LNCaP clone FGC (cell line): Measurements from ENCODE around the gene PPA2.

Experiments used
- DNase-seq: peaks from one replicate; pipeline ENCODE4 v3.0.0-alpha.2; 2011; ENCODE audit warnings: low read depth
- H3K4me3 ChIP-seq: 2 replicates; pipeline ENCODE4 v1.5.1; 2011; ENCODE audit warnings: mild to moderate bottlenecking, low read depth, low read length, control low read depth
- TF ChIP-seq, protein P1 (sequence below): IDR thresholded peaks from 2 replicates; pipeline ENCODE4 v1.5.1; 2012; ENCODE audit warnings: mild to moderate bottlenecking; ENCODE audit not compliant: control insufficient read depth, insufficient read depth; ENCODE audit errors: extremely low read depth

The PPA2 gene

DNA sequence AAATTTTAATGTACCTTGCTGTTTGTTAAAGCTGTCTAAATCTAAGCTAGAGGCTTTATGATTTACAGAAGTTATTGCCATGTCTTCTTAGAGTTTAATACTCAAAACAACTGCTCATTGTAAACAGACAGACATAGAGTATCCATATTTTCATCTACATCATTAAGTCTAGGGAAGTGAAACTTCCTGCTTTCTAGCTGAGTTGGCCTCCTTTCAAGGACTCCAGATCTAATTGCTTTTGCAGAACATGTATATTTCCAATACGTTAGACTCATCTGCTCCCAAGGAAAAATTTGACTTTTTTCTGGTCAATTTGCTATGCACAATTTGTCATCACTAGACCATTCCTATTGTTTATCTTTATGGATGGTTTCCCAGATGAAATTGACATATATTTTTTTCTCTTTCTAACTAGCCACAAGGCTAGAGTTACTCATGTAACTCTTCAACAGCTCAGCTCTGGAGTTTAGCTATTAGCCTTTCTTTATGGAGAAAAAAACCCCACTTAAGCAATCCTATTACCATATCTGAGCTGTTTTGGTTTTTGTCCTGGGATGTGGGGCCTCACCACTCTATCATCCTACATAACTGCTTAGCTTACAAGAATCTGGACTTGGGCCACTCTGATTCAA lies 122.9 kb downstream of the PPA2 start:
- H3K4me3 ChIP-seq: no peak overlapping the region
- TF ChIP-seq, protein P1, sequence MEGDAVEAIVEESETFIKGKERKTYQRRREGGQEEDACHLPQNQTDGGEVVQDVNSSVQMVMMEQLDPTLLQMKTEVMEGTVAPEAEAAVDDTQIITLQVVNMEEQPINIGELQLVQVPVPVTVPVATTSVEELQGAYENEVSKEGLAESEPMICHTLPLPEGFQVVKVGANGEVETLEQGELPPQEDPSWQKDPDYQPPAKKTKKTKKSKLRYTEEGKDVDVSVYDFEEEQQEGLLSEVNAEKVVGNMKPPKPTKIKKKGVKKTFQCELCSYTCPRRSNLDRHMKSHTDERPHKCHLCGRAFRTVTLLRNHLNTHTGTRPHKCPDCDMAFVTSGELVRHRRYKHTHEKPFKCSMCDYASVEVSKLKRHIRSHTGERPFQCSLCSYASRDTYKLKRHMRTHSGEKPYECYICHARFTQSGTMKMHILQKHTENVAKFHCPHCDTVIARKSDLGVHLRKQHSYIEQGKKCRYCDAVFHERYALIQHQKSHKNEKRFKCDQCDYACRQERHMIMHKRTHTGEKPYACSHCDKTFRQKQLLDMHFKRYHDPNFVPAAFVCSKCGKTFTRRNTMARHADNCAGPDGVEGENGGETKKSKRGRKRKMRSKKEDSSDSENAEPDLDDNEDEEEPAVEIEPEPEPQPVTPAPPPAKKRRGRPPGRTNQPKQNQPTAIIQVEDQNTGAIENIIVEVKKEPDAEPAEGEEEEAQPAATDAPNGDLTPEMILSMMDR: no peak
- no peak for DNase-seq

DNA sequence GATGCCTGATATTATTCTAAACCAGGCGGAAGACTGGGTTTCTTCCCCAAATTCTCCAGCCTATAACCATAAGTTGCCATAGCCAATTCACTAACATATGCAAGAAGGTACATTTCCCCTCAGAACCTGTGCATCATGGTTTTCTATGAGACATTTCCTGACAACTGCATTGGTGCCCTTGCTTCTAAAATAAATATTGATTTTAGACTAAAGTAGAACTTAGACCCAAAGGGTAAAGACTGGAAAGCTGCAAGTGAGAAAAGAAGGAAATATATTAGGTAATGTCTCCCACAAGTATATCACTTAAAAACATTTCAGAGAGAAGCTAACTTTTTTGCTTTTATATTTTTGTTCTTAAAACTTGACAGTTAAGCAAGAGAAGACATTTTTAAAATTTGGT lies 125.1 kb downstream of the PPA2 start:
- no peak overlapping the region for H3K4me3 ChIP-seq
- TF ChIP-seq, protein P1: no peak
- no peak for DNase-seq

DNA sequence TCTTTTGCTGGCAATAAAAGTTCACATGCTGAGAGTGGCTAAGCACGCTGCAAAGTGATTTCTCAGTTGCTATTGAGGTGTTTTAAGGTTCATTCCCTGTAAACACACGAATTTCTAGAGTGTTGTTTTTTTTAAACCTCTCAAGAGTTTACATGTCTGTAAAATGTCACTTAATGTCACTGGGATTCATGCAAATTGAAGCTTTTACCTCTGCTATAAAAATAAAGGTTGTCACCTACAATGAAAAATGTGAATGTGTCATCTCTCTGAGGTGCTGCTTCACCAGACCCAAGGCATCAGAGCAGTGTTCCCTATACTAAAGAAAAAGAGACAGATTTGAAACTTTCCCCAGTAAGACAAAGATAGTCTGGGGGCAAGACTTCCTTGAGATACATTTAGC lies 127.0 kb downstream of the PPA2 start:
- TF ChIP-seq, protein P1: no peak
- H3K4me3 ChIP-seq: no peak overlapping the region
- no peak for DNase-seq

DNA sequence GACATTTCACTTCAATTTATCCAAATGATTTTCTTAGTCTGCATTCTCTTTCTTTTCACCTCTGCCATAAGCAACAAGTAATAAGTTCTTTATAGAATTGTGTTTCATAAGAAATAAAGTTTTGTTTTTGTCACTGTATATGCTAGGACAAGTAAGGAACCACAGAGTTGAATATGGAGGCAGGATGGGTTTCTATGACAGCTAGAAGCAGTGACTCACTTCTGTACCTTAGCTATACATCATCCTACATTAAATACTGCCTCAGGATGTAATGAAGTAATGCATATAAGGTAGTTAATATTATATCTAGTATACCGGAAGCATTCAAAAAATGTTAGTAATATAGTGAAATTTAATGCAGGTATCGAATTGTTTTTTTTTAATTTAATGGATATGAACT lies 128.0 kb downstream of the PPA2 start:
- TF ChIP-seq, protein P1: no peak
- DNase-seq: no peak

DNA sequence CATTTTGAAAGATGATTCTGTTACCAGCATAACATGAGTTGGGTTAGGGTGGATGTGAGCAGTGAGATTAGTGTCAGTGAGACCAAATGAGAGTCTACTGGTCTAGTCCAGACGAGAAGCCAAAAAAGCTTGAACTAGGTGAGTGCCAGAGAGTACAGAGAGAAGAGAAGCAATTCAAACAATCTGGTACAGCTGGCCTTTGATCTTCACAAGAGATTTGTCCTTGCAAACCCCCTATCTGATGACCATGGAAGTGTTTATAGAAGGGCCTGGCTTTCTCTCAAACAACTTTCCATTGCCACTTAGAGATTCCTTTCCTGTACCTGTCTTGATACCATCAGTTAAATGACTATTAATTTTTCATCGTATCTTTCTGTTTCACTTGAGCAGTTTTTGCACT lies 128.5 kb downstream of the PPA2 start:
- no peak overlapping the region for H3K4me3 ChIP-seq
- TF ChIP-seq, protein P1: no peak
- peak; percentile 94 for DNase-seq

More for the DNA sequence above, 128.0 kb downstream of the PPA2 start:
- no peak overlapping the region for H3K4me3 ChIP-seq

DNA sequence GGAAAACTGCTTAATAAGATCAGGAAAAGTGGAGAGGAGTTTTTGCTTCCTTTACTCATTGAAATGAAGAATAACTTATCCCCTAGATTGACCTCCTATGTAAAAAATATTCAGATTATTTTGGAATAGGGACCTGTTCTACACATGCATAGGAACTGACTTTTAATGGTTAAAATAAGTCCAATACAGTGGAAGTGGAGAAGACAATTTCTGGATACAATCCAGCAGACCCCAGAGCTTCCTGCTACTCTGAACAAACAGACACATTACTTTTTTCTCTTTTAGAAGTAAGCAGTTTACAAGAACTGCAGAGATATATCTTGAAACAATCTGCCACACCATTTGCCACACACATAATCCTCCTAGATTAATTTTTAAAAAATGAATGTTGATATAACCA lies 129.7 kb downstream of the PPA2 start:
- TF ChIP-seq, protein P1: no peak
- no peak overlapping the region for H3K4me3 ChIP-seq
- no peak for DNase-seq
